Measurements from ENCODE around the gene HEXIM1.

The HEXIM1 gene

GRCh38 chr17:45190503-45191255 is 42.4 kb downstream of the HEXIM1 start:
- no peak for DNase-seq (ENCODE audit: low read depth)
- no peak for TF ChIP-seq CTCF (IDR thresholded peaks at IDR 0.05; ENCODE audit: insufficient read depth, low read depth, low read length, missing control alignments)
- no peak overlapping the region for H3K4me3 ChIP-seq (ENCODE audit: low read depth, low read length)

DNA sequence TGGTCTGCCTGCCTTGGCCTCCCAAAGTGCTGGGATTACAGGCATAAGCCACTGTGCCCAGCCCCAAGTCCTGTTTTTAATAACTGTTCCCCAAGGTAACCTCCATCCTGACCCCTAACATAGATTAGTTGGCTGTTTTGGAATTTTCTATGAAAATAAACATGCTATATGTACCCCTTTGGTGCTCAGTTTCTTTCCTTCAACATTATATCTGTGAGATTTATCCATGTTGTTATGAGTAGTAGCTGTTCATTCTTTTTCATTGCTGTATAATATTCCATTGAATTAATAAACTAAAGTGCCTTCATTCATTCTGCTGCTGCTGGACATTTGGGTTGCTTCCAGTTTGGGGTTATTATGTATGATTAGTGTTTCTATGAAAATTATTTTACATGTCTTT is 47.1 kb downstream of the HEXIM1 start:
- no peak for DNase-seq (ENCODE audit: low read depth)
- no peak overlapping the region for H3K4me3 ChIP-seq (ENCODE audit: low read depth, low read length)
- no peak for TF ChIP-seq CTCF (IDR thresholded peaks at IDR 0.05; ENCODE audit: insufficient read depth, low read depth, low read length, missing control alignments)

- no peak for DNase-seq (ENCODE audit: low read depth)
- no peak overlapping the region for H3K4me3 ChIP-seq (ENCODE audit: low read depth, low read length)
- no peak for TF ChIP-seq CTCF (IDR thresholded peaks at IDR 0.05; ENCODE audit: insufficient read depth, low read depth, low read length, missing control alignments)
Measured at GRCh38 chr17:45197108-45197507, 48.8 kb downstream of the HEXIM1 start.

GRCh38 chr17:45197555-45198334 is 49.5 kb downstream of the HEXIM1 start:
- H3K4me3 ChIP-seq (ENCODE audit: low read depth, low read length), result no peak overlapping the region
- peak; percentile 99 for TF ChIP-seq CTCF (IDR thresholded peaks at IDR 0.05; ENCODE audit: insufficient read depth, low read depth, low read length, missing control alignments)
- DNase-seq (ENCODE audit: low read depth), result peak; percentile 91

GRCh38 chr17:45200701-45201100 is 52.4 kb downstream of the HEXIM1 start:
- no peak overlapping the region for H3K4me3 ChIP-seq (ENCODE audit: low read depth, low read length)
- TF ChIP-seq CTCF (IDR thresholded peaks at IDR 0.05; ENCODE audit: insufficient read depth, low read depth, low read length, missing control alignments), result no peak
- DNase-seq (ENCODE audit: low read depth), result no peak

DNA sequence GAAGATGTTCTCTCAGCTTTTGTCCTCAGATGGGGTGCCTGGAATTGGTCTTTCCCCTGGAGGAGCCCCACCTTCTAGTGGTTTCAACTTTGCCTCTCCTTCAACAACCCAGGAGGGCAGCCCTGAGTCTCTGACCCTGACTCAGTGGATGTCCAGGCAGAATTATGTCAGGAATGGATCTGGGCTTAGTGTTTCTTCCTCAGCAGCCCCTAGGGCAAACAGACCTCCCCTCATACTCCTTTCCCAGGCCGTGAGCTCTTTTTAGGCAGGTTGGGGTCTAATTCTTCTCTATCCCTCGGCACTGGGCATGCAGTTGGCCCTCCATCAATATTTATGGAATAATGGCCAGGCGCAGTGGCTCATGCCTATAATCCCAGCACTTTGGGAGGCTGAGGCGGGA is 53.2 kb downstream of the HEXIM1 start:
- H3K4me3 ChIP-seq (ENCODE audit: low read depth, low read length), result no peak overlapping the region

More for the DNA sequence above, 53.2 kb downstream of the HEXIM1 start:
- TF ChIP-seq CTCF (IDR thresholded peaks at IDR 0.05; ENCODE audit: insufficient read depth, low read depth, low read length, missing control alignments), result no peak
- no peak for DNase-seq (ENCODE audit: low read depth)

All from GM12865 (cell line).